Fibroblast of the aortic adventitia (primary cell): ENCODE data around the gene USP2. TPM values are rescaled to one million over a fixed set of nuclear protein-coding genes. Genes with fewer than 3 reads are reported as not detected.
A peak's percentile ranks its signal among the peaks of the same experiment; 100 is the strongest.

Source experiments
- DNase-seq: peaks from one replicate; pipeline ENCODE4 v3.0.0-alpha.2; 2010; ENCODE audit warnings: low read depth
- H3K4me3 ChIP-seq: 2 replicates; pipeline ENCODE4 v1.5.1; 2011; ENCODE audit warnings: low read depth, mild to moderate bottlenecking, control low read depth, low read length, moderate library complexity
- total RNA-seq: library from RNA; depleted of rRNA; stranded (reverse); fragments of >200 nt; gene quantifications from 2 replicates; pipeline ENCODE4 v1.2.3, GENCODE V29; 2012; ENCODE audit warnings: low replicate concordance
- TF ChIP-seq, protein P1 (sequence below): IDR thresholded peaks from 2 replicates; pipeline ENCODE4 v1.5.1; 2011; ENCODE audit warnings: mild to moderate bottlenecking, low read length, control low read depth, inconsistent platforms; ENCODE audit not compliant: insufficient read depth

USP2 gene
- total RNA-seq, 1 donor, result 0.36 TPM

DNA sequence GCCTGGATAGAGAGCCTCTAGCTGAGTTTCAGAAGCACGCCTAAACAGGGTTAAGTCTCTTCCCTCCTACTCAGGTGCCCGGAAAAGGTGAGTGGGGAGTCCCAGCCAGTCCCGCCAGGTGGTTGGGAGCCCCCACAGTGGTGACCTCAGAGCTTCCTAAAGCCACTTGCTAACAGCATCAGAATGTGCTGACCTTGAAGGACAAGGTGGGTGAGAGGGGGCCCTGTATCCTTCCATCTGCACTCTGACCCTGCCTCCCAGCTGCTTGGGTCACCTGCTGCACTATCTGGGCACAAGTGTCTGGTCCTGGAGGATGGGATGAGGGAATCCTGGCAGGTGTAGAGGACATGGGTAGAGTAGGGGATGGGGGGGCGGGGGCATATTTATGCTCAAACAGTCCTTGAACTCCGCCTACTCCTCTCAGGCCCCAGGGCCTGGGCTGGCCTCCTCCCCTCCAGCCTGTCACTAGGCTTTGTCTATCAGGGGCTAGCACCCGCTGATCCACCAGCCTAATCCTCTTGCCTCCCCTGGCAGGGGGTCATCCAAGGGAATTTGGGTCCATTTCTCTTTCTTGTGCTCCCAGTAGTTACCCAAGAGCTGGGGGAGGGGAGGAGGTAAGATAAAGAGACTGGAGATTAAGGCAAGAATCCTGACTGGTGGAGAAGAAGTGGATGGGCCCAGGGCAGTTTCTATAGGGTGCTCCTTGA is 3.4 kb downstream of the USP2 start:
- DNase-seq, result no peak
- H3K4me3 ChIP-seq, result no peak overlapping the region
- TF ChIP-seq, protein P1, sequence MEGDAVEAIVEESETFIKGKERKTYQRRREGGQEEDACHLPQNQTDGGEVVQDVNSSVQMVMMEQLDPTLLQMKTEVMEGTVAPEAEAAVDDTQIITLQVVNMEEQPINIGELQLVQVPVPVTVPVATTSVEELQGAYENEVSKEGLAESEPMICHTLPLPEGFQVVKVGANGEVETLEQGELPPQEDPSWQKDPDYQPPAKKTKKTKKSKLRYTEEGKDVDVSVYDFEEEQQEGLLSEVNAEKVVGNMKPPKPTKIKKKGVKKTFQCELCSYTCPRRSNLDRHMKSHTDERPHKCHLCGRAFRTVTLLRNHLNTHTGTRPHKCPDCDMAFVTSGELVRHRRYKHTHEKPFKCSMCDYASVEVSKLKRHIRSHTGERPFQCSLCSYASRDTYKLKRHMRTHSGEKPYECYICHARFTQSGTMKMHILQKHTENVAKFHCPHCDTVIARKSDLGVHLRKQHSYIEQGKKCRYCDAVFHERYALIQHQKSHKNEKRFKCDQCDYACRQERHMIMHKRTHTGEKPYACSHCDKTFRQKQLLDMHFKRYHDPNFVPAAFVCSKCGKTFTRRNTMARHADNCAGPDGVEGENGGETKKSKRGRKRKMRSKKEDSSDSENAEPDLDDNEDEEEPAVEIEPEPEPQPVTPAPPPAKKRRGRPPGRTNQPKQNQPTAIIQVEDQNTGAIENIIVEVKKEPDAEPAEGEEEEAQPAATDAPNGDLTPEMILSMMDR, result no peak

DNA sequence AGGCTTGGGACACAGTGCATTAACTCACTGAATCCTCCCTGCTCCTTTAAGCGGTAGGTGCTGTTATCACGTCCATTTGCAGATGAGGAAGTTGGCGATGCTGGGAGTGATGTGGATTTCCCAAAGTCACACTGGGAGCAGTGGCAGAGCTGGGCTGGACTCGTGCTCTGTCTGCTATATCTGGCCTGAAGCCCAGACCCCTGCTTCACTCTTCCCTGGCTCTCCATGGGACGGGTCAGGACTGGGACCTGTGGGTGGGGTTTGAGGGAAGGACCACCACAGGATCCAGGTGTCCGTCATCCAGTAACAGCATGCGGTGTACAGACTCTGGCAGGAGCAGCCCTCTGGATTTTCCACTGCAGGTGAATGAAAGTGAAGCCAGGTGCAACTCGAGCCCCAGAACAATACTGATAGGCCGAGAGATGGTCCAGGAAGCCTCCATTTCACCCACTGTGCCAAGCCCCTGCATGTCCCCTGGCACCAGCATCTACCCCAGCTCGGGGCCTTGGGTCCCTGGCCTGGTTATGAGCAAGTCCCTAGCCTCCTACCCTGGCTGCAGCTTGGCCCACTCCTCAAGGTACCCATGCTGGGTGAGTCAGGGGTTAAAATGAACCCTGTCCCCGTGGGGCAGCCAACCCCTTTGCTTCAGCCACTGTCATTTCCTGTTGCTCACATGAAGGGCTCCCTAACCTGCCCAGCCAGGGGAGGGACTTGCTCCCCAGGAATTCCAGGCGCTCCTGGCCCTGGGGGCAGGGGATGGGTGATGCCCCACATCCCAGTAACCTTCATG is 4.2 kb downstream of the USP2 start:
- no peak for DNase-seq
- TF ChIP-seq, protein P1, result no peak
- H3K4me3 ChIP-seq, result no peak overlapping the region

DNA sequence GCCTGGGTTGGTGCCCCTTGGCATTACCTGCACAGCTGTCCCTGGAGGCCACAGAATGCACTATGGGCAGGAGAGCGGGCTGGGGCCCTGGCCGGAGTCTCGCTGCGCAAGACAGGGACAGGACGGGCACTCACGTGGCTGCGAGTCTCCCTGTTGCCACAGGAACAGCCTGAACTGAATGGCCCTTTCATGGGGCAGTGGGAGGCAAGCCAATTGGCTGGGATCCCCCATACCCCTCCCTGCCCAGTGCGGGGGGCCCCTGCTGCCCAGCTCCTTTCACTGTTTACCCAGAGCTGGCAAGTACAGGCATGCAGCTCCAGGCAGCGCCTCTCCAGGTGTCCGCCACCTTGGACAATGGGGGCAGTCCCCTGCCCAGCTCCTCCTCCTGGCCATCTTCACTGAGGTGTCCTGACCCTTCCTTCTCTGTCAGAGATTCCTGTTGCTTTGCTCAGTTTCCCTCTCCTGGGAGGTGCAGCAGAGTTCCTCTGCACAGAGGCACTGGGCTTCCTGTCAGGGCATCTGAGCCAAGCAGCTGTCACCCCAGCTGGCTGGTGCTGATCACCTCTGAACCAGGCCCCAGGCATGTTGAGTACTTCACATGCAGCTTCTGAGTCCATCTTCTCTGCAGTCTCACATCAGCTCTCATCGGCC is 5.2 kb downstream of the USP2 start:
- DNase-seq, result no peak
- TF ChIP-seq, protein P1, result no peak
- no peak overlapping the region for H3K4me3 ChIP-seq

DNA sequence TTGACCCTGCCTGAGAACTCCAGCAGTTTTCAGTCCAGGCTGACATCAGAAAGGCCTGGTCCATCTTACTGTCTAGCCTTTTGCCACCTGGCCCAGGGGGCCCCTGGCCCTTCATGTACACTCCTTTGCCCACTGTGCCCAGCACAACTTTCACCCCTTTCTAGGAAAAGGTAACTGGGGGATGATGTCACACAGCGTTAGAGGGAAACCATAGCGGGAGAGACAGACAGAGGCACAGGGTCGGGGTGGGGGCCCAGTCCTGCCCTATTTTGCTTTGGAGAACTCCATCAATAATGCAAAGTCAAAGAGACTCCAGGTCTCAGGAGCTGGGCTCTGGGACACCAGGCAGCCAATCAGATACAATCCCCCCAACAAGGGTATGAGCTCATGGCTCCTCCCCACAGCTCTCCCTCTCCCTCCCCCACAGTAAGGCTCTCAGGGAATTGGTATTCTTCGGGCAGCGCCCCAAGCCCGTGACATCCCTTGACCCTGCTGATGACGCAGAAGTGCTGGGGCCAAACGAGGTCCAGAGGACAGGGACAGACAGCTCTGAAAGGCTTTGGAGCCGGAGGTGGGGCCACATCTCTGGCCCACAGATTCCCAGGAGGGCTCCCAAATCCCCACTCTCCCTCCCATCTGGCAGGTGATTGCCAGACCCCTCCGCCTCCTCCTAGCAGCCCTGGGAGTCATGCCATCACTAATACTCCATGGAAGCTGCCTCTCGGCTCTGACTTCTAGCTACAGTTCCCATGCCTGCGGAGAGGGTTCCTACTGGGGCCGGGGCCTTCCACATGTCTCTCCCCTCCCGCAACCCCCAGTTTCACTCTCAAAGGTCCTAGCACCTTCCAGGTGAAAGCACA is 5.9 kb downstream of the USP2 start:
- TF ChIP-seq, protein P1, result no peak
- no peak overlapping the region for H3K4me3 ChIP-seq
- peak; percentile 83 for DNase-seq

DNA sequence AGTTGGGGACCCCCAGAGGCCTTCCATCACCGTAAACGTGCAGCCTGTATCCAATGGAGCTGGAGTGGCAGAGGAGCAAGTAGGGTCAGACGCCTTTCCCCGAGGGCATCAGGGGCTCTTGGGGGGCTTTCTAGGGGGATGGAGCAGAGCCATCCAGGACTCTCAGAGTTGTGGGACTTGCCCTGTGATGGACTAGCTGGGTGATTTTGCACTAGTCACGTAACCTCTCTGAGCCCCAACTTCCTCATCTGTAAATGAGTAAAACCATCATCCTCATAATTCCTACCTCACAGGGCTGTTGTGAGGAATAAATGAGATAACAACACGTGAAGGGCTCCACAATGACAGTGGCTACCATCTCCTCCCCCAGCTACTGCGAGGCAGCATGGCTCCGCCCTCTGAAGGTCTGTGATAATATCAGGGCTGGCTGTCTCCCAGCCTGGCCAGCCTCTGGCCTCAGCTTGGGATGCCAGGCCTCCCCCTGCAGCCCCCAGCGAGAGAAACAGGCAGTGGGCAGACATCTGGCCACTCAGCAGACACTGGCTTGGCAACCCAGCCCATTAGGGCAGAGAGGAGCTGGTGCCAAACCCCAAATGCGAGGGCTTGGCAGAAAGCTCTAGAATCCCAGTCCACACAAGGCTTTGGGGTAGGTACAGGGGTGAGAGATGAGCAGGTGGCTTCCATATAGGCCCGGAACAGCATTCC is 6.7 kb downstream of the USP2 start:
- DNase-seq, result no peak
- TF ChIP-seq, protein P1, result no peak
- no peak overlapping the region for H3K4me3 ChIP-seq
